MM.1S (cell line): Measurements from ENCODE around the gene PCGF5.

Source experiments
- EZH2 ChIP-seq: fragments of 300-600 bp; sonication (generic); optimal IDR thresholded peaks from 2 replicates; pipeline ENCODE3; 2017; ENCODE audit warnings: low read depth, mild to moderate bottlenecking, antibody characterized with exemption, low read length, mixed read lengths
- TF ChIP-seq, protein P1 (sequence below): fragments of 300-600 bp; sonication (generic); IDR thresholded peaks from 2 replicates; pipeline ENCODE4 v1.5.1; 2016; ENCODE audit warnings: antibody characterized with exemption, low read length, mixed read lengths

DNA sequence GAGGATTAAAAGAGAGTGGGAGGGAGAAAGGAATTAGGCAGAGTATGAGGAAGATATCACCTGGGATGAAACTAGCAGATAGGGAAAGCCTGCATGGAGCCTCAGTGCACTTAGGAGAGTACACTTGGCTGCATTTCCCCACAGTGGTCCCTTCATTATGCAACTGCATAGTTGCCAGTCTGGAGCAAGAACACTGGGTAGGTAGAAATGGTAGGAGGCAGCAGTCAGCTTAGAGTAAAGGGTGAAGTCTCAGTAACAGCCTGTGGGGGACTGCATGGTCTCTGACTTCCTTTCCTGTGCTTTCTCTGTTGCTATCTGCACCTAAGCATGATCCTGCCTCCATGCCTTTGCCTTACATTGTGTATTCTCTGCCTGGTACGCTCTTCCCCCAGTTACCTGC lies 14.0 kb upstream of the PCGF5 start:
- no peak for TF ChIP-seq EZH2
- TF ChIP-seq, protein P1, sequence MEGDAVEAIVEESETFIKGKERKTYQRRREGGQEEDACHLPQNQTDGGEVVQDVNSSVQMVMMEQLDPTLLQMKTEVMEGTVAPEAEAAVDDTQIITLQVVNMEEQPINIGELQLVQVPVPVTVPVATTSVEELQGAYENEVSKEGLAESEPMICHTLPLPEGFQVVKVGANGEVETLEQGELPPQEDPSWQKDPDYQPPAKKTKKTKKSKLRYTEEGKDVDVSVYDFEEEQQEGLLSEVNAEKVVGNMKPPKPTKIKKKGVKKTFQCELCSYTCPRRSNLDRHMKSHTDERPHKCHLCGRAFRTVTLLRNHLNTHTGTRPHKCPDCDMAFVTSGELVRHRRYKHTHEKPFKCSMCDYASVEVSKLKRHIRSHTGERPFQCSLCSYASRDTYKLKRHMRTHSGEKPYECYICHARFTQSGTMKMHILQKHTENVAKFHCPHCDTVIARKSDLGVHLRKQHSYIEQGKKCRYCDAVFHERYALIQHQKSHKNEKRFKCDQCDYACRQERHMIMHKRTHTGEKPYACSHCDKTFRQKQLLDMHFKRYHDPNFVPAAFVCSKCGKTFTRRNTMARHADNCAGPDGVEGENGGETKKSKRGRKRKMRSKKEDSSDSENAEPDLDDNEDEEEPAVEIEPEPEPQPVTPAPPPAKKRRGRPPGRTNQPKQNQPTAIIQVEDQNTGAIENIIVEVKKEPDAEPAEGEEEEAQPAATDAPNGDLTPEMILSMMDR, result no peak
